GM10266 (cell line): Measurements from ENCODE around the gene WASF2.

Source experiments
- DNase-seq: peaks from one replicate; pipeline ENCODE4 v3.0.0; 2012; ENCODE audit errors: extremely low spot score
- CTCF ChIP-seq: IDR thresholded peaks from 2 replicates; pipeline ENCODE4 v1.5.1; 2012; ENCODE audit warnings: mild to moderate bottlenecking, low read depth; ENCODE audit not compliant: control insufficient read depth, insufficient read depth; ENCODE audit errors: missing control alignments

WASF2 gene

GRCh38 chr1:27403065-27403726, 86.8 kb downstream of the WASF2 start:
- peak; percentile 56 for TF ChIP-seq CTCF
- peak; percentile 53 for DNase-seq

DNA sequence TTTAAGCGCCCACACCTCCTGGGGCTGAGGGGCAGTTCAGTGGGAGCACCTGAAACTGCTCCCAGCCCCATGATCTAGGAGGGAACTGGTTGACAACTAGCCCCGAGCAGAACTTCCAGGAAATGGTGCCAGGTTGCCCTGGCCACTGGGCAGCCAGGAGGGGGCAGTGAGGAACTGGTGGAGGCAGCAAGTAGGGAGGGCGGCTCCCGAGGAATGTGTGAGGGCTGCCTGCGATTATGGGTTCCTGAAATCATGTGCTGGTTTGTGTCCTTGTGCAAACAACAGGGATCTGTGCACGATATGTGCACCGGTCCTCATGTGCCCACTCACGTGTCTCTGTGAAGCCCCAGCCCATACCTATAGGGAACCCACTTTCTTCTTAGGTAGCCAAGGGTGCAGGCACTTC, 87.6 kb downstream of the WASF2 start:
- TF ChIP-seq CTCF, result peak; percentile 61
- DNase-seq, result peak; percentile 38

DNA sequence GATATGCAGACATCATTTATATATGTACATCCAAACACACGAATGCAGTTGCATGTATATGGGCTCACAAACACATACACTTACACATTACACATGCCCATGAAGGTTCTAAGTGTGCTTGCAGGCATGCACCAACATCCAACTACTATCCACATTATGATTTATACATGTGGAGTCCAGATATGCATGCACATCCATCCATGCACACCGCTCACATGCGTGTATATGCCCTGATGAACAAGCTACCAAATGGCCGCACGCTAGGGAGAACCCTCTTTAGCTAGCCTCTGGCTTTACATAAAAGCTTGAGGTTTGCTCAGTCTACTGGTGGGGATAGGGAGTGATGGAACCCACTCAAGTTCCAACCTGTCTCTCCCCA, 89.0 kb downstream of the WASF2 start:
- no peak for DNase-seq
- no peak for TF ChIP-seq CTCF

DNA sequence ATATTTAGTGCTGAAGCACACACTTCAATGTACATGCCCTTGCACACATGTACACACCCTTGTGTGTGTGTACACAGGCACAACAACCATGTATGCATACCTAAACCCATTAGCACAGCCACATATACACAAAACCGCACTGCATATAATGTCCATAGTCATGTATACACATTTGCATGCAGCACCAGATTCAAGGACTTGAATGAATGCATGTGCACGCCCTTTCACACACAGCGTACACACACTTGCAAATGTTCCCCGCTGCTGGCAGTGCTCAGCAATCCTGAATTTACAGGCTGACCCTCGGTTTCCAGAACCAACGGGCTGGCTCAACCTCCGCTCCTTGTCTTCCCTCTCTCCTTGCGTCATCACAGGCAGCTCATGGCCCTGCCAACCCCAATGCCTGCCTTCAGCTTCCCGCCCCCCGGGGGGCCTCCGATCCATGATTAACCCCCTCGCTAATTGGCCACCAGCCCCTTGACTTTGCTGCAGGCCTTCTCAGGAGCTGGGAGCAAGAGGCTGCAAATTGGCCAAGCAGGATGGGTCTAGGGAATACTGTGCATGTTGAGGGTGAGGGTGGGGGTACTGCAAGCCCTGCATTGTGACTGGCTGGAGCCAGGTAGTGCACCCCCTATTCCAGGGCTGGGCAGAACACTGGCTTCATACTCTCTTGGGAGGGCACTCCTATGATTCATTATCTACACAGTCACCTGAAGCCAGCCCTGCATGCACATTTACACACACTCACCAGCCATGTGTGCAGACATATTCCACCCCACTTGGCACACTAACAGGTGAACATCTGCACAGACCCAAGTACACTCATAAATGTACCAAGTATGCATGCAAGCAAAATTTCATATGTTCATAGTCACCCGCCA, 89.6 kb downstream of the WASF2 start:
- no peak for DNase-seq
- TF ChIP-seq CTCF, result no peak

- no peak for DNase-seq
- no peak for TF ChIP-seq CTCF
Measured at GRCh38 chr1:27399251-27400025, 90.5 kb downstream of the WASF2 start.

DNA sequence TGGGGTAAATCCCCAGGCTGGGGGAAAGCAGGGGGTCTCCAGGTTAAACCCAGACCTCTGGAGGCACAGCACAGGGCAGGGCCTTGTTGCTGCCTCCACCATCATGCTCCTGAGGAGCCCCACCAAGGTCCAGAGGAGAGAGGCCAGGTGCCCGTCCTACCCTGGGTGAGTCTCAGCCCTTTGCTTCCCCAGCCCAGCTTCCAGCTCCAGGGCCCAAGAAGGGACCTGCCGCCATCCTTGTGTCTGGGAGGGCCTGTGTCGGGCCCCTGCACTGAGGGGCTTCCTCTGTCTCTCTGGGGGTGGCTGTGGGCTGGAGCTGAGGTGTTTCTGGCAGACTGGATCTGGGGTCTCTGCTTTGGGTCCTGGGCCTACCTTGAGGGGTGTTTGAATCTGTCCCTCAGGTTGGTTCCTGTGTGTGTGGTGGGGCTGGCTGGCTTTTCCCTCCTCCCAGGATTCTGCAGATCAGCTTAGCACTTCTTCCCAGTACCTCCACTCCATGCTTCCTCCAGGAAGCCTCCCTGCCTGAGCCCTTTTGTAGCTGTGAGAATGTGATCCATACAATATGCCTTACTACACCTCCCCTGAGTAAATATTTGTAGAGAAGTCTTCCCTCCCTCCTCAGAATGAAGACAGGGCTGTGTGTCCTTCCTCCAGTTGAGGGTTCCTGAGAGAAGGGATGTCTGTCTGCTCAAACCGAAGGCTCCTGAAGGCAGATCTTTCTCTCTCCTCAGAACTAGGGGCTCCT, 91.4 kb downstream of the WASF2 start:
- TF ChIP-seq CTCF, result no peak
- no peak for DNase-seq
